Lower lobe of right lung (tissue), 2 donors: ENCODE data around the gene STIMATE. TPM values are rescaled to one million over a fixed set of nuclear protein-coding genes. Genes with fewer than 3 reads are reported as not detected.
A peak's percentile ranks its signal among the peaks of the same experiment; 100 is the strongest.

ENCODE experiments used
- ATAC-seq, 2 donors: fragments of 200-7000 bp; cut with Tn5 transposase; one replicate each; pipeline ENCODE4 v1.9.1; 2020 to 2022; ENCODE audit warnings: mild to moderate bottlenecking in 2 of 2, moderate library complexity in 2 of 2
- DNase-seq: peaks from one replicate; pipeline ENCODE4 v3.0.0-alpha.2; 2020
- H3K27ac ChIP-seq: fragments of 200-600 bp; one replicate; pipeline ENCODE4 v1.8.0; 2022
- H3K27me3 ChIP-seq: fragments of 200-600 bp; one replicate; pipeline ENCODE4 v1.8.0; 2022; ENCODE audit warnings: low read depth
- H3K36me3 ChIP-seq: fragments of 200-600 bp; one replicate; pipeline ENCODE4 v1.8.0; 2022; ENCODE audit warnings: mild to moderate bottlenecking
- H3K4me1 ChIP-seq: fragments of 200-600 bp; one replicate; pipeline ENCODE4 v1.8.0; 2022
- H3K4me3 ChIP-seq: fragments of 200-600 bp; one replicate; pipeline ENCODE4 v1.8.0; 2022; ENCODE audit warnings: mild to moderate bottlenecking
- H3K9me3 ChIP-seq: fragments of 200-600 bp; one replicate; pipeline ENCODE4 v1.8.0; 2022
- CTCF ChIP-seq: fragments of 200-600 bp; IDR thresholded peaks from one replicate; pipeline ENCODE4 v1.8.0; 2022; ENCODE audit warnings: antibody characterized with exemption, mild to moderate bottlenecking
- intact Hi-C: fragments of 100-400 bp; cut with DNase I; formaldehyde crosslinking; loops from one replicate; pipeline ENCODE4 v1.11.0; 2022
- total RNA-seq: library from RNA; stranded (reverse); fragmentation: NEBNext Ultra II Directional; extraction: Animal tissue kit (Norgen Biotek cat#: 25700); gene quantifications from one replicate; pipeline ENCODE4 v1.2.1, GENCODE V29; 2021
- donor health status: DM: no; HTN: yes; CAD: no; lungs with severe emphysema.

STIMATE gene
- total RNA-seq, 1 donor from 2014 or later = 42.4 TPM

DNA sequence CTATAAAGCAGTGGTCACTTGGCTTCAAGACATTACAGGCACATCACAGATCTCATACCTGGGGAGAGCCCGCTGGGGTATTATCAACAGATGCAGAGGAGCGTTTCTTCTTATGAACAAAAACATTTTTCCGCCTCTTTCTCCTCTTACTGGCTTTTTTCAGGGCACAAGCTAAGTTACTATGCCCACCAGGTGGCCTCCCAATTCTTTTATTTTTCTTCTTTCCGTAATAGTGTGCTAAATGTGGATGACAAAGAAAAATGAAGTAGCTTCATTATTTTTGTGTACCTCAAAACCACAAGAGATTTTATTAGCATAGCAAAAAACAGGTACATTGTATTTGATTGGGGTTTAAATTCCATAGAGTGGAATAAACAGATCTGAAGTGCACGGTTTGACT, 10.1 kb upstream of the STIMATE start:
- H3K27ac ChIP-seq = no peak overlapping the region
- no peak for ATAC-seq
- no peaks in the 10 kb centered on the region for H3K9me3 ChIP-seq
- H3K4me3 ChIP-seq = no peak overlapping the region
- DNase-seq = no peak
- TF ChIP-seq CTCF = no peak
- H3K36me3 ChIP-seq = peaks cover 60% of the 10 kb centered on the region
- H3K4me1 ChIP-seq = no peaks in the 10 kb centered on the region
- no peaks in the 10 kb centered on the region for H3K27me3 ChIP-seq
- intact Hi-C loops = no loop called here

DNA sequence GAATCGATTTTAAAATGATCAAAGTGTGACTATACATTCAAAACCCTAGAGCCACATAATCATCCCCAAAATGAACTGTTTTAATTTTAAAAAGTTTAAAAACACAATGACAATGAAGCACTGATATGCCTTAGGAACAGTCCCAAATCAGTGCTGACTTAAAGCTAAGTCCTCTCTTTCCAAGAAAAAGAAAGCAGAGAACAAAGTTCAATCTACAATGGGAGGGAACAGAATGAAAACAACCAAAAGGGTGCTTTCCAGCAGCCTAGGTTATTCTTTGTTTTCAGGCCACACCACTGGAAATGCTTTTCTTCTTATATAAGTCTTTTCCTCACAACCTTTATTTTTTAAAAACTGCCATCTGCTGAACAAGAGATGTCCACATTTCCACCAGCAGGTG, 7.2 kb upstream of the STIMATE start:
- Histone ChIP-seq H3K4me1 (no peaks in the 10 kb centered on the region), H3K27me3 (no peaks in the 10 kb centered on the region), H3K4me3 (no peak overlapping the region), H3K9me3 (no peaks in the 10 kb centered on the region), H3K27ac (no peak overlapping the region), H3K36me3 (peaks cover 32% of the 10 kb centered on the region)
- DNase-seq (no peak), ATAC-seq (no peak)
- intact Hi-C loops = no loop called here
- no peak for TF ChIP-seq CTCF

GRCh38 chr3:52904000-52904399, 6.7 kb upstream of the STIMATE start:
- H3K4me1 ChIP-seq = no peaks in the 10 kb centered on the region
- TF ChIP-seq CTCF = no peak
- no peak for DNase-seq
- H3K9me3 ChIP-seq = no peaks in the 10 kb centered on the region
- no peak overlapping the region for H3K4me3 ChIP-seq
- no peak overlapping the region for H3K27ac ChIP-seq
- intact Hi-C loops = no loop called here
- no peaks in the 10 kb centered on the region for H3K27me3 ChIP-seq
- peaks cover 32% of the 10 kb centered on the region for H3K36me3 ChIP-seq
- ATAC-seq = no peak

DNA sequence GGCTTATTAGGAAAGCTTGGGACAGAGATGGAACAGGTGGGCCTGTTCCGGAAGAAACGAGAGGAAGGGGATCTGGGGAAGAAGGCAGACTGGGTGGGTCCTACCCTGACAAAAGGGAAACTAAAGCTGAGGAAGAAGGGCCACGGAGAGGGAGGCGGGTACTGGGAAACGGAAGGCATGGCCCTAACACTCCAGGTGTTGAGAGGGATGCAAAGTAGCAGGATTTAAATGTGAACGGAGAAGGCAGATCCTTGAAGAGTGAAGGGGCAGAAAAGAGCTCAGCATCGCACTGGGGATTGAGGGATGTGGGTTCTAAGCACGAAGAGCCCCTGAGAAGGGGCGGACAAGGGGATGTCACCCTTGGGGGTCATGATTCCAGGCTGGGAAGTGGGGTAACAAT, 735 bp downstream of the STIMATE start:
- TF ChIP-seq CTCF = no peak
- H3K27ac ChIP-seq = peak overlapping the region; percentile 76
- DNase-seq = no peak
- H3K4me3 ChIP-seq = peak overlapping the region; percentile 82
- intact Hi-C loops = no loop called here
- no peaks in the 10 kb centered on the region for H3K9me3 ChIP-seq
- H3K36me3 ChIP-seq = no peaks in the 10 kb centered on the region
- H3K27me3 ChIP-seq = no peaks in the 10 kb centered on the region
- ATAC-seq = peak; percentile 17 to 29
- H3K4me1 ChIP-seq = peaks cover 56% of the 10 kb centered on the region

GRCh38 chr3:52896151-52896550, 1.2 kb downstream of the STIMATE start:
- ATAC-seq = no peak
- H3K4me3 ChIP-seq = peak overlapping the region; percentile 82
- no peaks in the 10 kb centered on the region for H3K27me3 ChIP-seq
- no peak overlapping the region for H3K27ac ChIP-seq
- intact Hi-C loops = no loop called here
- no peaks in the 10 kb centered on the region for H3K9me3 ChIP-seq
- no peaks in the 10 kb centered on the region for H3K36me3 ChIP-seq
- TF ChIP-seq CTCF = no peak
- DNase-seq = no peak
- H3K4me1 ChIP-seq = peaks cover 61% of the 10 kb centered on the region

DNA sequence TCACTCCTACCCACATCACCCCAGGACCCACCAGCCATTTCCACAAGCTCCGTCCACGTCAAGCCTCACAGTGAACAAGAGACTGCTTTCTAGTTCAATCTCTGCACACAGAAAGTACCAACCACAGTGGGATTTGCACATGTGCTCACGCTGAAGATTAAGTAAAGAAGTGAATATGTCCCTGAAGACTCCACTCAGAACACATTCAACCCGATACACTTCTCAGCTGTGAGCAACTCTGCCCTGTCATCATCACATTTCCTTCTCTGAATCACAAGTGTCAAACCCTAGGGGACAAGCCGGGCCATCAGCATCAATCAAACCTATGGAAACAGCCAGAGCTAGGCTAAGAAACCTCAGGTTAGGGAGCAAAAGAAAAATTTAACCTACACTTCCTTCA, 1.9 kb downstream of the STIMATE start:
- Histone ChIP-seq H3K4me1 (peaks cover 68% of the 10 kb centered on the region), H3K4me3 (no peak overlapping the region)

More for the DNA sequence above, 1.9 kb downstream of the STIMATE start:
- Histone ChIP-seq H3K9me3 (no peaks in the 10 kb centered on the region), H3K27me3 (no peaks in the 10 kb centered on the region), H3K27ac (no peak overlapping the region), H3K36me3 (no peaks in the 10 kb centered on the region)
- no peak for DNase-seq
- ATAC-seq = no peak
- TF ChIP-seq CTCF = no peak
- intact Hi-C loops = no loop called here
